OCI-LY7 (cell line): ENCODE measurements around the gene P2RX5. TPM values are rescaled to one million over a fixed set of nuclear protein-coding genes. Genes with fewer than 3 reads are reported as not detected.

ENCODE experiments used
- BruUV-seq: library from RNA; stranded (reverse); fragments of 400-500 nt; replicated peaks from 2 replicates; lab custom pipeline; 2021; lab: Mats Ljungman, UMichigan
- CTCF ChIA-PET: fragments of 300-600 bp; sonication (Branson Sonifier 250); formaldehyde crosslinking; loops from one replicate; lab custom pipeline; 2022; ENCODE audit warnings: antibody characterized with exemption; ENCODE audit not compliant: unreplicated experiment; lab: Charles Lee
- POLR2A ChIA-PET: fragments of 300-600 bp; sonication (Branson Sonifier 250); formaldehyde crosslinking; loops from one replicate; lab custom pipeline; 2022; ENCODE audit warnings: antibody characterized with exemption; lab: Charles Lee
- DNase-seq: peaks from one replicate; pipeline ENCODE4 v3.0.0-alpha.2; 2015; ENCODE audit warnings: low spot score
- H2AFZ ChIP-seq: fragments of 200-600 bp; sonication (generic), shearing (Covaris generic); 2 replicates; pipeline ENCODE4 v1.6.1; 2014; ENCODE audit warnings: mild to moderate bottlenecking, antibody characterized with exemption, low read length, moderate library complexity
- H3K27ac ChIP-seq: fragments of 200-600 bp; sonication (generic); 2 replicates; pipeline ENCODE4 v1.5.1; 2014; ENCODE audit warnings: mixed run types, low read depth, mild to moderate bottlenecking, moderate library complexity, low read length, inconsistent platforms; ENCODE audit not compliant: poor library complexity, severe bottlenecking
- H3K36me3 ChIP-seq: fragments of 200-600 bp; sonication (generic); 2 replicates; pipeline ENCODE4 v1.6.1; 2014; ENCODE audit warnings: mild to moderate bottlenecking, antibody characterized with exemption, low read length, moderate library complexity, mixed read lengths; ENCODE audit not compliant: insufficient read depth
- H3K4me1 ChIP-seq: fragments of 200-600 bp; sonication (generic); 2 replicates; pipeline ENCODE4 v1.5.1; 2014; ENCODE audit warnings: mild to moderate bottlenecking, low read length; ENCODE audit not compliant: insufficient read depth, poor library complexity, severe bottlenecking
- H3K4me2 ChIP-seq: fragments of 200-600 bp; sonication (generic); 2 replicates; pipeline ENCODE4 v1.6.1; 2014; ENCODE audit warnings: mild to moderate bottlenecking, low read length
- H3K4me3 ChIP-seq: fragments of 200-600 bp; sonication (generic); 2 replicates; pipeline ENCODE4 v1.5.1; 2014; ENCODE audit warnings: mild to moderate bottlenecking, low read depth, low read length; ENCODE audit not compliant: poor library complexity, severe bottlenecking
- H3K79me2 ChIP-seq: fragments of 200-600 bp; sonication (generic); 2 replicates; pipeline ENCODE4 v1.6.1; 2016; ENCODE audit warnings: low read depth, mild to moderate bottlenecking, low read length, moderate library complexity, mixed read lengths; ENCODE audit not compliant: insufficient read depth
- H3K9me2 ChIP-seq: fragments of 200-600 bp; sonication (generic); 2 replicates; pipeline ENCODE4 v1.6.1; 2016; ENCODE audit warnings: mild to moderate bottlenecking, low read length, mixed read lengths; ENCODE audit not compliant: insufficient read depth
- H3K9me3 ChIP-seq: fragments of 200-600 bp; sonication (generic); 2 replicates; pipeline ENCODE4 v1.6.1; 2014; ENCODE audit warnings: mild to moderate bottlenecking, mixed run types, low read length, mixed read lengths
- H4K20me1 ChIP-seq: fragments of 200-600 bp; sonication (generic); 2 replicates; pipeline ENCODE4 v1.6.1; 2014; ENCODE audit warnings: mild to moderate bottlenecking, antibody characterized with exemption, low read length, moderate library complexity, mixed read lengths; ENCODE audit not compliant: insufficient read depth
- CTCF ChIP-seq: fragments of 200-600 bp; sonication (generic); conservative IDR thresholded peaks from 2 replicates; pipeline ENCODE4 v1.5.1; 2014; ENCODE audit warnings: mild to moderate bottlenecking, antibody characterized with exemption, low read length, moderate library complexity, mixed read lengths
- EZH2phosphoT487 ChIP-seq: fragments of 200-600 bp; sonication (generic); IDR thresholded peaks from 2 replicates; pipeline ENCODE4 v1.6.1; 2018; ENCODE audit warnings: low read depth, borderline replicate concordance, mild to moderate bottlenecking, mixed run types, antibody characterized with exemption, low read length, moderate library complexity, mixed read lengths
- intact Hi-C: fragments of 100-400 bp; cut with micrococcal nuclease; formaldehyde crosslinking; loops from one replicate; pipeline ENCODE4 v1.10.0; 2022; ENCODE audit not compliant: unreplicated experiment
- total RNA-seq, 2 experiments: library from RNA; depleted of rRNA in 1 of 2; stranded (reverse); fragments of >200 nt in 1 of 2; shearing (Covaris generic) in 1 of 2; gene quantifications; 2 replicates each; pipeline ENCODE4 v1.2.3, GENCODE V29; 2014 to 2022

The P2RX5 gene
- total RNA-seq, 2 experiments from 2014 or later, result 150 to 195 TPM

- Histone ChIP-seq H3K4me3 (no peak overlapping the region), H3K36me3 (peaks cover 54% of the 10 kb centered on the region), H3K4me2 (peak overlapping the region; percentile 53; the same call in 1 of the 2 replicates), H2AFZ (no peak overlapping the region), H3K9me2 (no peaks in the 10 kb centered on the region), H4K20me1 (0 out of 2 replicates have a peak, but pooled peaks cover 4% of the 10 kb centered on the region), H3K27ac (peak overlapping the region; percentile 81), H3K9me3 (no peaks in the 10 kb centered on the region), H3K79me2 (peaks cover 40% of the 10 kb centered on the region), H3K4me1 (peaks cover 67% of the 10 kb centered on the region)
- ChIA-PET CTCF (no interaction called here), POLR2A (no interaction called here)
- DNase-seq, result no peak
- intact Hi-C loops, result no loop called here
- BruUV-seq, result no TSS peak
- TF ChIP-seq EZH2phosphoT487, result no peak
- TF ChIP-seq CTCF, result no peak
Measured at GRCh38 chr17:3689262-3690093, 6.5 kb downstream of the P2RX5 start.

- Histone ChIP-seq H3K9me2 (no peaks in the 10 kb centered on the region), H3K4me2 (peak overlapping the region; percentile 53), H4K20me1 (0 out of 2 replicates have a peak, but pooled peaks cover 4% of the 10 kb centered on the region), H3K27ac (peak overlapping the region; percentile 81), H2AFZ (no peak overlapping the region), H3K4me3 (peak overlapping the region; percentile 33), H3K9me3 (no peaks in the 10 kb centered on the region), H3K4me1 (peaks cover 73% of the 10 kb centered on the region), H3K36me3 (peaks cover 58% of the 10 kb centered on the region), H3K79me2 (peaks cover 34% of the 10 kb centered on the region)
- intact Hi-C loops, result no loop called here
- no peak for TF ChIP-seq EZH2phosphoT487
- no peak for TF ChIP-seq CTCF
- BruUV-seq, result no TSS peak
- CTCF ChIA-PET, result no interaction called here
- DNase-seq, result no peak
- POLR2A ChIA-PET, result no interaction called here
Measured at GRCh38 chr17:3688852-3689261, 7.1 kb downstream of the P2RX5 start.
